ENCODE measurements around the gene DUSP21.
"Not testable (repeated sequence)": the region's sequence is repeated elsewhere in the genome, so short reads cannot be mapped to it uniquely, and the experiment has no call there.

DUSP21 gene

GRCh38 chrX:44876767-44877166, 32.9 kb downstream of the DUSP21 start:
- no peak for DNase-seq

GRCh38 chrX:44878780-44879179, 35.0 kb downstream of the DUSP21 start:
- no peak for DNase-seq

GRCh38 chrX:44881549-44881948, 37.7 kb downstream of the DUSP21 start:
- no peak for DNase-seq

- DNase-seq = no peak
Measured at GRCh38 chrX:44882635-44883034, 38.8 kb downstream of the DUSP21 start.

- DNase-seq = no peak
Measured at GRCh38 chrX:44884944-44885343, 41.1 kb downstream of the DUSP21 start.

GRCh38 chrX:44889824-44890223, 46.0 kb downstream of the DUSP21 start:
- no peak for DNase-seq

- no peak for DNase-seq
Measured at GRCh38 chrX:44890247-44890646, 46.4 kb downstream of the DUSP21 start.

GRCh38 chrX:44890687-44891086, 46.9 kb downstream of the DUSP21 start:
- not testable (repeated sequence) for DNase-seq

- DNase-seq = no peak
Measured at GRCh38 chrX:44891642-44892041, 47.8 kb downstream of the DUSP21 start.
